ENCODE data around the gene C11orf68.
"Not testable (repeated sequence)": the region's sequence is repeated elsewhere in the genome, so short reads cannot be mapped to it uniquely, and the experiment has no call there.

DNA sequence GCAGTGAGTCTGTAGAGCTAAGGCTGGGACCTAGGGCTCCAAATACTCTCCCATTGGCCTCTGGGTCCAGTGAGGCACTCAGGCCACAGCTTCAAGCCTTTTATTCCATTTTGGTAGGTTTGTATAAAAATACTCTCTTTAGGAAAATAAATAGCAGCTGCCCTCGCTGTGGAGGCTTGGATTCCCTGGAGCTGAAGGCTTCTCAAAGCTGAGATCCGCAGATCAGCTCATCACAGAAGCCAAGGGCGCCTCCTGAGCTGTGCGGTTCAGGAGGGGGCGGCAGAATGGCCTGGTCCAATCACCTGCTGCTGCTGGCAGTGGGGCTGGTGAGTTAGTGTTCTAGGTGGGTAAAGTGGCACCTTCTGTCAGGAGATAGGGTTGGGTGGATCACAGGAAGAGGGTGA, 26.7 kb downstream of the C11orf68 start:
- not testable (repeated sequence) for TF ChIP-seq CTCF (IDR thresholded peaks at IDR 0.05; ENCODE audit: control extremely low read depth in 1 of 3, insufficient read depth in 1 of 3, low read depth in 1 of 3, low read length in 3 of 3); JUN (IDR thresholded peaks at IDR 0.05; ENCODE audit: low read depth, low read length); ZNF274 (IDR thresholded peaks at IDR 0.05; ENCODE audit: borderline replicate concordance, extremely low read depth, low read length); E2F6 (IDR thresholded peaks at IDR 0.05); POLR2A (IDR thresholded peaks at IDR 0.05; ENCODE audit: control extremely low read depth in 1 of 2, low read depth in 2 of 2, low read length in 2 of 2); POLR2AphosphoS5 (IDR thresholded peaks at IDR 0.05; ENCODE audit: low read depth, low read length); ATF3 (IDR thresholded peaks at IDR 0.05; ENCODE audit: insufficient read depth, low read depth, low read length); EGR1 (IDR thresholded peaks at IDR 0.05; ENCODE audit: borderline replicate concordance, low read depth, low read length)
- TF ChIP-seq, protein P1, sequence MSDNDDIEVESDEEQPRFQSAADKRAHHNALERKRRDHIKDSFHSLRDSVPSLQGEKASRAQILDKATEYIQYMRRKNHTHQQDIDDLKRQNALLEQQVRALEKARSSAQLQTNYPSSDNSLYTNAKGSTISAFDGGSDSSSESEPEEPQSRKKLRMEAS (IDR thresholded peaks at IDR 0.05): not testable (repeated sequence)
